DND-41 (cell line): ENCODE measurements around the gene KCNJ1.

Experiments used
- ATAC-seq: fragments of 200-7000 bp; cut with Tn5 transposase; 3 replicates; pipeline ENCODE4 v1.9.1; 2021; ENCODE audit warnings: low read depth; ENCODE audit not compliant: insufficient read depth
- DNase-seq: peaks from one replicate; pipeline ENCODE4 v3.0.0-alpha.2; 2020
- H2AFZ ChIP-seq: 2 replicates; pipeline ENCODE4 v1.6.0; 2012; ENCODE audit warnings: low read depth, low read length
- H3K27ac ChIP-seq: 2 replicates; pipeline ENCODE4 v1.5.1; 2012; ENCODE audit warnings: low read length, inconsistent platforms
- H3K27me3 ChIP-seq: fragments of 200-600 bp; sonication (generic); 2 replicates; pipeline ENCODE4 v1.6.0; 2012; ENCODE audit warnings: low read length, mild to moderate bottlenecking, inconsistent platforms; ENCODE audit not compliant: insufficient read depth, poor library complexity
- H3K36me3 ChIP-seq: 2 replicates; pipeline ENCODE4 v1.5.1; 2012; ENCODE audit warnings: low read length, inconsistent platforms; ENCODE audit not compliant: insufficient read depth
- H3K4me1 ChIP-seq: 2 replicates; pipeline ENCODE4 v1.5.1; 2012; ENCODE audit warnings: mild to moderate bottlenecking, low read length; ENCODE audit not compliant: insufficient read depth
- H3K4me2 ChIP-seq: 2 replicates; pipeline ENCODE4 v1.6.0; 2012; ENCODE audit warnings: mild to moderate bottlenecking, moderate library complexity, low read length, inconsistent platforms; ENCODE audit not compliant: insufficient read depth
- H3K4me3 ChIP-seq, 2 experiments: fragments of 200-600 bp in 1 of 2; shearing (Covaris generic) in 1 of 2; 2 replicates each; pipeline ENCODE4 v1.5.1; 2012 to 2016; ENCODE audit warnings: inconsistent platforms in 2 of 2, low read length in 2 of 2, mild to moderate bottlenecking in 2 of 2, low read depth in 1 of 2, moderate library complexity in 1 of 2
- H3K79me2 ChIP-seq: 2 replicates; pipeline ENCODE4 v1.6.0; 2012; ENCODE audit warnings: low read length, inconsistent platforms; ENCODE audit not compliant: insufficient read depth
- H3K9ac ChIP-seq: 2 replicates; pipeline ENCODE4 v1.6.0; 2012; ENCODE audit warnings: low read depth, mild to moderate bottlenecking, inconsistent platforms, low read length, moderate library complexity
- H3K9me3 ChIP-seq: 2 replicates; pipeline ENCODE4 v1.5.1; 2012; ENCODE audit warnings: low read length, moderate library complexity, mild to moderate bottlenecking, inconsistent platforms; ENCODE audit not compliant: insufficient read depth, severe bottlenecking
- H4K20me1 ChIP-seq: 2 replicates; pipeline ENCODE4 v1.6.0; 2012; ENCODE audit warnings: low read length; ENCODE audit not compliant: insufficient read depth
- EZH2 ChIP-seq: IDR thresholded peaks from 3 replicates; pipeline ENCODE4 v1.6.1; 2012; ENCODE audit warnings: borderline replicate concordance, low read depth, mild to moderate bottlenecking, moderate library complexity, low read length, inconsistent platforms; ENCODE audit not compliant: severe bottlenecking
- TF ChIP-seq, protein P1 (sequence below): IDR thresholded peaks from 2 replicates; pipeline ENCODE4 v1.5.1; 2012; ENCODE audit warnings: borderline replicate concordance, low read length, moderate library complexity, mild to moderate bottlenecking; ENCODE audit not compliant: poor library complexity, severe bottlenecking; ENCODE audit errors: extremely low read depth

Gene KCNJ1

DNA sequence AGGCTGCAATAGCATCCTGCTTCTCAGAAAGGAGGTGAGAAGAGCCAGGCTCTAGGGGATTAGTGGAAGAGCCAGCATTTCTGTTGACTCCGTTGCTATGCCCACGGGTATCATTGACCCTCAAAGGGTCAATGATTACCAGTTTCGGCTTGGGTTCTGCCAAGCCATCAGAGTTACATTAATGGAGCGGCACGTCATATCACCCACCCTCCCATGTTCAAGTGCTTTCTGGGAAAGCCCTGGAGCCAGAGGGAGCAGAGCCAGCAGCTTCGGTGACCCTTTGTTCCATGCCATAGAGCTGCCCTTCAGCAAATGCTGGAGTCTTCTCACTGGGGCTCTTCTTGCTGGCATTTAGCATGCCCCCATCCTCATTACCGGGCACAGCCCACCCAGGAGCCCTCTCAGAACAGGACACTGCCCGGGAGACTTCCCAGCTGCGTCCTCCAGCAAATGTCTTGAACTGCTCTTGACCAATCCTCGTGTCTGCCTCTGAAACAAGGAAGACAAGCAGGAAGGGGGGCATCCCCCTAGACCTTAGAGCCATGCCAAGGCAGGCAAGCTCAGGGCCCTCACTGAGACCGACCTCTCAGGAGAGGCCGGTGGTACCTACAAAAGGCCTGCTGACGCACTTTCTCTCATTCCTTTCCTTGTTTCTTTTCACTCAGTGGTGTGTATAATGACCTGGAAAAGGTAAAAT lies 14.6 kb downstream of the KCNJ1 start:
- H3K79me2 ChIP-seq = no peaks in the 10 kb centered on the region
- no peak for TF ChIP-seq EZH2
- TF ChIP-seq, protein P1, sequence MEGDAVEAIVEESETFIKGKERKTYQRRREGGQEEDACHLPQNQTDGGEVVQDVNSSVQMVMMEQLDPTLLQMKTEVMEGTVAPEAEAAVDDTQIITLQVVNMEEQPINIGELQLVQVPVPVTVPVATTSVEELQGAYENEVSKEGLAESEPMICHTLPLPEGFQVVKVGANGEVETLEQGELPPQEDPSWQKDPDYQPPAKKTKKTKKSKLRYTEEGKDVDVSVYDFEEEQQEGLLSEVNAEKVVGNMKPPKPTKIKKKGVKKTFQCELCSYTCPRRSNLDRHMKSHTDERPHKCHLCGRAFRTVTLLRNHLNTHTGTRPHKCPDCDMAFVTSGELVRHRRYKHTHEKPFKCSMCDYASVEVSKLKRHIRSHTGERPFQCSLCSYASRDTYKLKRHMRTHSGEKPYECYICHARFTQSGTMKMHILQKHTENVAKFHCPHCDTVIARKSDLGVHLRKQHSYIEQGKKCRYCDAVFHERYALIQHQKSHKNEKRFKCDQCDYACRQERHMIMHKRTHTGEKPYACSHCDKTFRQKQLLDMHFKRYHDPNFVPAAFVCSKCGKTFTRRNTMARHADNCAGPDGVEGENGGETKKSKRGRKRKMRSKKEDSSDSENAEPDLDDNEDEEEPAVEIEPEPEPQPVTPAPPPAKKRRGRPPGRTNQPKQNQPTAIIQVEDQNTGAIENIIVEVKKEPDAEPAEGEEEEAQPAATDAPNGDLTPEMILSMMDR = no peak
- no peaks in the 10 kb centered on the region for H3K4me1 ChIP-seq
- no peak overlapping the region for H3K27ac ChIP-seq
- H3K27me3 ChIP-seq = no peaks in the 10 kb centered on the region
- H3K4me2 ChIP-seq = no peak overlapping the region
- no peak for ATAC-seq
- H2AFZ ChIP-seq = no peak overlapping the region
- no peak overlapping the region for H3K4me3 ChIP-seq
- no peaks in the 10 kb centered on the region for H3K36me3 ChIP-seq
- H4K20me1 ChIP-seq = no peaks in the 10 kb centered on the region
- H3K9ac ChIP-seq = no peak overlapping the region
- H3K9me3 ChIP-seq = no peaks in the 10 kb centered on the region
- DNase-seq = no peak

DNA sequence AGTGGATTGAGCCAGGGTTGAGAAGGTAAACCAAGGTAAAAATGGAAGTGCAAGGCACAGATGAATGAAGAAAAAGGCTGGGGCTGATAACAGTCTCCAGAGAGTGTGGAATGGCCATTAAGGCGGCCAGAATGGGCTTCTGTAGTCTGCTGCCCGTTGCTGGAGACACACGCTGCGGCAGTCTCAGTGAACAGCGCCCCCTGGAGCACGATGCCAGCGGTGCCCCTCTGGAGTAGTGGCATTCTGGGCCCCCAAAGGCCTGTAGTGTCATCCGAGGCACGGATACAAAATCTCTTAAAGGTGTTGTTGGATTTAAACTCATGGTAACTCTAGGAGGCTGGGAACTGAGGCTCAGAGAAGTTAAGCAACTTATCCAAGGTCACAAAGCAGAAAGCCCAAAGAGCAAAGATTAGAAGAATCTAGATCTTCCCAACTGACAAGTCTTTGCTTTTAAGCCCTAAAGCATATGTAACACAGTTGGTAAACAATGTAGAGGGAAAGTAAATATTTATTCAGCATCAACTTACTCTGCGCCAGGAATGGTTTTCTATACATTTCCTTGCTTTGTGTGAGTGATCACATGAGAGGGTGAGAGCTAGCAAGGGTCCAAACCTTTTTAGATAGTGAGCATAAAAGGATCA lies 18.2 kb downstream of the KCNJ1 start:
- ATAC-seq (peak; percentile 62), DNase-seq (peak; percentile 45)
- Histone ChIP-seq H3K4me2 (no peak overlapping the region), H3K9me3 (no peaks in the 10 kb centered on the region), H2AFZ (no peak overlapping the region), H3K4me3 (no peak overlapping the region), H3K36me3 (no peaks in the 10 kb centered on the region), H3K9ac (no peak overlapping the region), H4K20me1 (no peaks in the 10 kb centered on the region), H3K27me3 (no peaks in the 10 kb centered on the region), H3K79me2 (no peaks in the 10 kb centered on the region), H3K27ac (no peak overlapping the region), H3K4me1 (peaks cover 16% of the 10 kb centered on the region)
- TF ChIP-seq, protein P1 = peak; percentile 71
- no peak for TF ChIP-seq EZH2

DNA sequence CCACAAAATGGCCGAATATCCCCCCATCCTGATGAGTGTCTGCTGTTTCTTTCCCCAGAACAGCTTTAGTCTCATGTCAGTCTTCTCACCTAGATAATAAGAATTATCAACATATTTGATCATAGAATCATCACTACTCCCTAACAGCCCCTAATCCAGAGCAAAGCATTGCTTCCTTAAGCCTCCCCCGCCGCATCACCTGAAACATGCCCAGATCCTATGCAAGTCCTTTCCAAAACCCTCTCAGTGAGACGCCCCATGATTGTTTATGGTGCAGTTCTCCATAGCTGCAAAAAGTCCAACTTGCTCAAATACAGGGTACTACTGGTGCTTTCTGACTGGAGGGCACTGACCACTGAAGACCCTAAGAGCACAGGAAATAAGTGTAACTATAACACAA lies 20.1 kb downstream of the KCNJ1 start:
- Histone ChIP-seq H3K27me3 (no peaks in the 10 kb centered on the region), H3K9me3 (no peaks in the 10 kb centered on the region), H3K4me1 (peaks cover 16% of the 10 kb centered on the region), H2AFZ (no peak overlapping the region), H4K20me1 (no peaks in the 10 kb centered on the region), H3K9ac (no peak overlapping the region), H3K27ac (no peak overlapping the region), H3K4me2 (no peak overlapping the region), H3K36me3 (no peaks in the 10 kb centered on the region), H3K4me3 (no peak overlapping the region), H3K79me2 (no peaks in the 10 kb centered on the region)
- DNase-seq = no peak
- TF ChIP-seq, protein P1 = no peak
- TF ChIP-seq EZH2 = no peak
- no peak for ATAC-seq
